Measurements from ENCODE around the gene GAMT.

DNA sequence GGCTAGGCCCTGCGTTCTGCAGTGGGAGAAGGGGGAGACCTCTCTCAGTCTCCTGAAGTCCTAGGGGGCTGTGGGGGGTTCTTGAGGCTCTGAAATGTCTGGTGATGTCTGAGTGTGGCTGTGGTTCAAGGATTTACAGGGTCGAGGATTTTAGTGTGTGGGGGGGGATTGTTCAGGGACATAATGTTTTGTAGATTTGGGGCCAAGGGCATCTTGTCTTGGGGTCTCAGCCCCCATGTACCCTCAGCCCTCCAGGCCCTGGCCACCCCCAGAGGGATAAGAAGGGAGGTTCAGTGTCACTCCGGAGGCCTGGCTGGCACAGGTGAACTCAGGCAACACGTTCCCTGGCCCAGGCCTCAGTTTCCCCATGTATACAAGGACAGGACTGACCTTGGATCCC, 46.2 kb upstream of the GAMT start:
- TF ChIP-seq, protein P1, sequence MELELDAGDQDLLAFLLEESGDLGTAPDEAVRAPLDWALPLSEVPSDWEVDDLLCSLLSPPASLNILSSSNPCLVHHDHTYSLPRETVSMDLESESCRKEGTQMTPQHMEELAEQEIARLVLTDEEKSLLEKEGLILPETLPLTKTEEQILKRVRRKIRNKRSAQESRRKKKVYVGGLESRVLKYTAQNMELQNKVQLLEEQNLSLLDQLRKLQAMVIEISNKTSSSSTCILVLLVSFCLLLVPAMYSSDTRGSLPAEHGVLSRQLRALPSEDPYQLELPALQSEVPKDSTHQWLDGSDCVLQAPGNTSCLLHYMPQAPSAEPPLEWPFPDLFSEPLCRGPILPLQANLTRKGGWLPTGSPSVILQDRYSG (CRISPR knock-in tag; IDR thresholded peaks at IDR 0.05) = no peak
- TF ChIP-seq MXI1 (IDR thresholded peaks at IDR 0.05; ENCODE audit: borderline replicate concordance, low read depth, low read length) (no peak), POLR2AphosphoS5 (IDR thresholded peaks at IDR 0.05; ENCODE audit: low read depth, low read length) (no peak)

Measured in HepG2 (cell line).